Tibial nerve (tissue), 3 donors: Measurements from ENCODE around the gene TMEM255B.

Experiments
- CTCF ChIP-seq, 5 experiments: fragments of 200-600 bp in 3 of 5; fragments of 450-650 bp in 2 of 5; sonication (generic) in 3 of 5; IDR thresholded peaks; one replicate each; pipeline ENCODE4 v1.5.1; 2016 to 2019; ENCODE audit warnings: antibody characterized with exemption in 5 of 5, mild to moderate bottlenecking in 3 of 5, moderate library complexity in 2 of 5
- POLR2A ChIP-seq, 2 donors: fragments of 450-650 bp; IDR thresholded peaks; one replicate each; pipeline ENCODE4 v1.6.1; 2017; ENCODE audit warnings: antibody characterized with exemption in 2 of 2, mild to moderate bottlenecking in 2 of 2, moderate library complexity in 2 of 2

DNA sequence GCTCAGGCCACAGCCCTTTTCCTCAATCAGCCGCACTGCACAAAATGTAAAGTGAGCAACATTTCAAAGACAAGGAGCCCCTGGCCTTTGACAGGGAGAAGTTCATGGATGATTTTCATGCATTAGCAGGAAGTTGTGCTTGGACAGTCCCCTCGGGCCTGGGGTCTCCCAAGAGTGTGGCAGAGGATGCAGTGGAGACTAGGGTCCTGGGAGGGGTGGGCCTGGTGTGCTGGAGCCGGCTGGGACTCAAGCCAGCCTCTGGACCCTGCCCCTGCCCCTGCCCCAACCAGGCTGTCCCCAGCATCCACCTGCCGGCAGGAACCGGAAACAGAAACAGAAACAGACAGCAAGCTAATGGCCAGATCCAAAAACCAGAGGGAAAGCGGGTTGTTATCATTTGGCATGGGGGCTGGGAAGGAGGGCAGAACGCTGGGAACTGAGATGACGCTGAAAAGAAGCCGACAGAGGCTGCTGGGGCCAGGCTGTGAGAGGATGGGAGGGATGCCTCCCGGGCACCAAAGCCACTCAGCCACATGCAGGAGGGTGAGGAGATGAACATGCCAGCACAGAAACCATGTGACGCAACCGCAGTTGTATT lies 102.5 kb downstream of the TMEM255B start:
- TF ChIP-seq CTCF (IDR thresholded peaks at IDR 0.05) (no peak), POLR2A (IDR thresholded peaks at IDR 0.05) (no peak)
